Stimulated activated CD4-positive, alpha-beta T cell treated with anti-CD3 and anti-CD28 coated beads, TNF-alpha, amount 100 ng/mL, for 4 hours (primary cell): ENCODE data around the gene DNAH14.

Experiments
- DNase-seq, 3 experiments: peaks; one replicate each; pipeline ENCODE4 v3.0.0-alpha.2; 2020; ENCODE audit warnings: low read depth in 3 of 3

DNAH14 gene

GRCh38 chr1:225406976-225407725 is 477.7 kb downstream of the DNAH14 start:
- DNase-seq = no peak

GRCh38 chr1:225407755-225408154 is 478.3 kb downstream of the DNAH14 start:
- DNase-seq = no peak

DNA sequence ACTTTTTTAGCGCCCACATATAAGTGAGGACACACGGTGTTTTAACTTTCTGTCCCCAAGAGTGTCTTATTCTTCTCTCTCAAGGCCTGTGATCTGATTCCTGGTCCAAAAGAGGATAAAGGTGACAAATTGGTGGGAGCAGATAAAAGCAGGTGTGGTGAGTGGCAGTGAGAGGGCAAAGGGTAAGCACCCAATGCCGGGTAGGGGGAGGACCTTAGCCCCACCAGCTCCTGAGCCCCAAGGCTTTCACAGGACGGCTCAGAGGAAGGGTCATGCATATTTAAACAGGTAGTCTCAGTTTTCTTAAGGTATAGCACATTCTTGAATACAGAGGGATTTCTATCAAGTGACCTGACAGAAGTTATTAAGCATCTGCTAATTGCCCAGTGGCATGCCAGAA is 478.8 kb downstream of the DNAH14 start:
- DNase-seq = no peak

GRCh38 chr1:225409051-225409450 is 479.6 kb downstream of the DNAH14 start:
- no peak for DNase-seq

DNA sequence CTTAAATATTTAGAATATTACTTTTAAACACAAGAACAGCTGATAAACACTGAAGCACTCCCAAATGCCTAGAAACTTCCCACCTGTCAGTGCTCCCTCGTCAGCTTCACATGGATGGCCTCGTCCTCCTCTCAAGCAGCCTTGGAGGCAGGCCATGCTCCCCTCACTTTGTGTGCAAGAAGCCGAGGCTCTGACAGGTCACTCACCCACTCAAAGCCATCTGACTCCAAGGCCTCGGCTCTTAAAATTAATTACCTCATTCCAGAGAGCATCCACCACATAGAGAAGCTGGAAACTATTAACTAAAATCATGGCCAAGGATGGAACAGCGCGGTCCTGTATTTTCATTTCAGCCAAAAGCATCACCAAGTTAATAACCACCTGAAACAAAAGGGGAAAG is 480.6 kb downstream of the DNAH14 start:
- DNase-seq = no peak

DNA sequence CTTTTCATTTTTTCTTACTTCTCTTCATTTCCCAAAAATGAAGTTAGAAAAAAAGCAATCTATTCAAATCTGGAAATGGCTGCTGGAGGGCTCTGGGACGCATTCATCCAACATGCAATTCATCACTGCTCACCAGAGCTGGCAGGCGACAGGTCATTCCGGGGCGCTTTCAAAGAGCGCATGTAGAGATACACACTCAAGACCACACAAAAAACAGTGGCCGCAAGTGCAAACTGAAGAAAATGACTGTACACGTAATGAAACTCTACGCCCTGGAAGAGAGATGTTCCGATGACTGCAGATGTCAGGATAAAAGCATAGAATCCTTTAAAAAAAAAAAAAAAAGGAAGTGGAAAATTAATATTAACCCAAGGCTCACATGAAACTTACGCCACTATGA is 482.8 kb downstream of the DNAH14 start:
- no peak for DNase-seq

GRCh38 chr1:225412803-225413351 is 483.4 kb downstream of the DNAH14 start:
- DNase-seq = no peak

DNA sequence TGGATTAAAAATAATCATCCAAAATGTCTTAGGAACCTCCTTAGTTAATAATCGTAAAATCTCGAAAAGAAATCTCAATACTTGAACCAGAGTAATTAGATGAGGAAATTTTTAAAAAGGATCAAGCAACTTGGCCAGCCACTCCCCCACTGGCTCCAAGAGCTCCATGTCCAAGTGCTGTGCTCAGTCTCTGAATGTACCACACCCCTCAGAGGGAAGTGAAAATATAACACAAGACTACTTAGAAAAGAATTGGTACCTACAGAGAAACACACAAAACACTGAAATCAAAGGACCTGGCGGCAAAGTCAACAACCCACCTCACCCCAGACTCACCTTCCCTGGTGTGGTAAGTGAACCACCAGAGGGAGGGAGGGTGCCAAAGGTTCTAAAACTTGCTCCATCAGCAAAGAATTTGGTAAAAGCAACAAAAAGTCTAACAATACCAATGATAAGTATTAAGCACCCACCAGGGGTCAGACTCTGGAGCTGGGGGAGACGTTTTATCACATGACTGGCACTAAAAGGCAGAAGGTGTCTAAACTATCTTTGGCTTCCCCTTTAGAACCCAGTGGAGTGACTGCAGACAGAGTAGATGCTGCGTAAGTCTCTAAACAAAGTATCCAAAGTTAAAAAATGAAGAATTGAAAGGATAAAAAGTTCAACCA is 484.4 kb downstream of the DNAH14 start:
- no peak for DNase-seq

GRCh38 chr1:225415307-225415706 is 485.8 kb downstream of the DNAH14 start:
- no peak for DNase-seq

DNA sequence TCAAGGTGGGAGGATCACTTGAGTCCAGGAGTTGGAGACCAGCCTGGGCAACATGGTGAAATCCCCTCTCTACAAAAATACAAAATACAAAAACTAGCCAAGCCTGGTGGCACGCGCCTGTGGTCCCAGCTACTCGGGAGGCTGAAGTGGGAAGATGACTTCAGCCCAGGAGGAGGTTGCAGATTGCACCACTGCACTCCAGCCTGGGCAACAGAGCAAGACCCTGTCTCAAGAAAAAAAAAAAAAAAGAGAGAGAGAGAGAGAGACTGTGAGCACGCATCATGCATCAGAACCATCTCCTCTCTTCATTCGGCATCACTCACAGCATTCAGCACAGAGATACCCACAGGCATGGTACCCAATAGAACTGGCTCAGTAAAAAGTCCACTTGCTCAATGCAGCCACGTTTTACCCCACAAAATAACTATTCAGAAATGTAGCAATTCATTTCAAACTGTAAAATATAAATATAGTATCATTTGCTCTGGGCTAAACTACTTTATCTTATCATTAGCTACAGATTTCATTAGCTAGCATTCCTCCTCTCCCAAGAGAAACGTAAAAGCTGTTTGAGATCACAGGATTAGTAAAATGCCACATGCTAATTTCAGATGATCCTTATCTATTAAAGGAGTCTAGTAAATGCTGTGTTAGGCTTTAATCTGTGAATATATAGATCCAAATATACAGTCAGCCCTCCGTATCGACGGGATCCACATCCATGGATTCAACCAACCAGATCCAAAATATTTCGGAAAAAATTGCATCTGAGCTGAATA is 486.7 kb downstream of the DNAH14 start:
- no peak for DNase-seq

GRCh38 chr1:225418059-225418458 is 488.6 kb downstream of the DNAH14 start:
- DNase-seq = no peak

- no peak for DNase-seq
These were observed 489.1 kb downstream of the DNAH14 start for GRCh38 chr1:225418598-225418997.

DNA sequence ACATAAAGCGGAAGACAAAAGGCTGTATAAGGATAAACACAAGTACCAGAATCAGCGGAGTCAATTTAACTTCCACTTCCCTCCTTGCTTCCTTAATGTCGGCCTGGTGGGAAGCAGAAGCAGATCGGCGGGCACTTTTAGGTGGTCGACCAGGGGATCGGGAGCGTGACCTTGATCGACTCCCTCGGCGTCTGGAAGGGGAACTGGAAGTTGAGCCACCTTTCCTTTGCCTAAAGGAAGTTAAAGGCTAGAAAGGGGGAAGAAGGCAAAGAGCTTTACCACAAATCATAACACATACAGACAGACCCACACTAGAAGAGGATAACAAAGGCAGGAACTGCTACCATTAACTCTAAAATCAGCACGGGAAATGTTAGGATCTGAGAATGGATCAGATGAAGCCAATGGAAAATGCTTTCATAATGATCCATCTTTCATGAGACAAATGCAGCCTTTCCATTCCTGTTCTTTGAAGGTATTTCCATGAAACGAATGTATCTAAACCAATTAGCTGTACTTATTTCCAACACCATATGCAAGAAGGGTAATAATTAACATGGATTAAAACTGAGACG is 492.6 kb downstream of the DNAH14 start:
- DNase-seq = no peak

- no peak for DNase-seq
These were observed 493.5 kb downstream of the DNAH14 start for GRCh38 chr1:225422795-225423517.

GRCh38 chr1:225423518-225423855 is 494.0 kb downstream of the DNAH14 start:
- DNase-seq = no peak

DNA sequence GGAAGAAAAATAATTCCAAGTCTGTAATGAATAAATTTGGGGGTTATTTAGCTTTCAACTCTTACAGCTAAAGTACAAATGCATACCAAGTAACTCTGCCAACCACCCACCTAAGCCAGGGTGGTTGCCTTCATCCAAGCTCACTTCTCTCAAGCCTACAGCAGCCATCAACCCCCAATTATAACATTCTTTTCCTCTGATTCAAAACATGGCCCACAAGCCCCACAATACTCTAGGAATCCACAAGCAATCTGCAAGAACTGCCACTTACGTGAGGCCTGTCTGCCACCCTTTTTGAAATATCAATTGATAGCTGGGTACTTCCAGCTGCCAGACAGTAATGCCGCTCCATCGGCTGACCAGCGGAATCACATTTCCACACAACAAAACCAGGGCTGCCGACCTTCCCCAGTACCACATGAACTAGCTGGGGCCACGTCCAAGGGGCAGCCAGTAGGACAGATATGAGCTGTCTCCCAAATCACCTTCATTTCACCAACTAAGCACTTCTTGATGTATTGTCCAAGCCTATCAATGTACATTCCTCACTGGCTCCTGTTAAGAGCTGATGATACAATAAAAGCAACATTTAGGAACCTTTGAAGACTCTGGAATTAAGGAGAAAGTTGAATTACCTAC is 495.2 kb downstream of the DNAH14 start:
- no peak for DNase-seq

- DNase-seq = no peak
These were observed 495.8 kb downstream of the DNAH14 start for GRCh38 chr1:225425201-225425786.

DNA sequence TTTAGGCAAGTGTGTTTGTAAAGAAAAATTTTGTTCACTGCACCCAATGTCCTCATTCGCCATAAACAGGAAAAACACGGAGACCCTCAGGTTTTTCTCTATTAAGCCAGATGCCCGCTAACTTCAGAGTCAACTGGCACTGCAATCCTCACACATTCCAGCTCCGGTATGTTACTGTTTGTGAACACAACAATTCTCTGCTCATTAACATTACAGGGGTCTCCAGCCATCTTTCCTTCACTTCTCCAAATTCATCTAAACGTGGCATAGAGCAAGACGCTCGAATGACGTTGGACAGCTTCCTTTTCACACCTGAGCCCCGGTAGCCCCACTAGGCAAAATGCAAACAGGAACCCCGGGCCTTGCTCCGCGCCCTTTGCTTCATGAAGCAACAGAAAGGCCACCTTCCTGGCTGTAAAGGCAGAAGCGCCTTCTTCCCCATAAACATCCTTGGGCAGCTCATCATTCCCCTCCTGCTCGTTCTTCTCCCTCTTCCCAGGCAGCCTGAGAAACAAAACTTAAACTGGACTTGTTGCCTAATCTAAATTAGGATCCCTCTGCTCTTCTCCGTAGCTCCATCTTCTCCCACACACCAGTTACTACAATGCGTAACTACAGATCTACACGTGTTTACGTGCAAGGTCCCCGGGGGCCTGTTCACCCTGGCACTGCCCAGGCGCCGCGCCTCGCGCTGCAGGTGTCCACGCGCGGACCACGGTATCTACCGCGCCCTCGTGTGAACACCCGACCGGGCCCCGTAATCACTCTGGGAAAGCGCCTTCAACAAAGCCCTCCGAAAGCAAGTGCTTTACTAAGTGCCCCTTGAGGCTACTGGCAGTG is 497.1 kb downstream of the DNAH14 start:
- no peak for DNase-seq

DNA sequence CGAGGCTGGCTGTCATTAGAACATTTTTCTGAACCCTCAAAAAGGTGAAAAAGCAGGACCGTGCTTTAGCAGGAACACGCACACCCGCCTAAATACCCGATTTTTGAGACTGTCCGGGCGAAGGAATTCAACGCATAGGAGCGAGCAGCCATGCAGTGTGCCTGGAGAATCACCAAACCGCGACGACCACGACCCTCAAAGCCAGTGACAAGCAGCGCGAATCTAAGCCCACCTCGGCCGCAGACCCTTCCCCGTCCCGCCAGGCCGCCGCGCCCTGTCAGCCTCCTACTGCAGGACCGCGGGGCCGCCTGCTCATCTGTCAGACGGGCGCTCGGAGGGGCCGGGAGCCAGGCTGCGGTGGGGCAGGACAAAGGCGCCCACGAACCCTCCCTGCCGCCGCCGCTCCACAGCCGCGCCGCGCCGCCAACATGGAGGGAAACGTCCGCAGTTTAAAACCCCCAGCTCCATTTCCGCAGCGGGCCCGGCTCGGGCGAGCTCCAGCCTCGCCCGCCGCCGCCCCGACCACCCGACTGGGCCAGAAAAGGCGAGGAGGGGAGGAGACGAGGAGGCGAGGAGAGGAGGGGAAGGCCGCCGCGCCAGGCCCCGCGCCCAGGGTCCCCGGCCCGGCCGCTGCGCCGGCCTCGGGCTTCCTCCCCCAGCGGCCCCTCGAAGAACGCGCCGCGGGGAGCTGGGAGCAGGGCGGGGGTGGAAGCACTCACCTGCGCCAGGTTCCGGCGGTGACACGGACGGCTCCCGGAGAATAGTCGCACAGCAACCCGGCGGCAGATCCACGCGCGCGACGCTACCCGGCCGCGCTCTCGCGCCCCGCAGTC is 498.0 kb downstream of the DNAH14 start, which contains the start of gene LBR:
LBR (minus strand) TSS at position 804 of the 833 bp plus-strand sequence. CDS start 3,963 bp downstream, outside the sequence.
- peak in 1 of 3 experiments; percentile 6 for DNase-seq
